ENCODE results near the gene CHN2. TPM values are rescaled to one million over a fixed set of nuclear protein-coding genes. Genes with fewer than 3 reads are reported as not detected.

The CHN2 gene
- total RNA-seq, 4 donors from 2014 or later, result 8.0 to 9.8 (median 8.9) TPM

GRCh38 chr7:29335188-29336083, 140.9 kb downstream of the CHN2 start:
- Histone ChIP-seq H3K4me1 (peaks cover 0 to 23% (median 13%) of the 10 kb centered on the region in 4 donors), H3K27me3 (no peaks in the 10 kb centered on the region), H3K4me3 (no peak overlapping the region), H3K27ac (replicated peaks in 1 of 4) (no peak overlapping the region), H3K9me3 (no peaks in the 10 kb centered on the region), H3K36me3 (no peaks in the 10 kb centered on the region)
- WGBS, result 82% methylated on average over 6 of the region's 6 CpGs
- TF ChIP-seq POLR2AphosphoS5 (IDR thresholded peaks at IDR 0.05) (no peak), EP300 (IDR thresholded peaks at IDR 0.05) (no peak), CTCF (IDR thresholded peaks at IDR 0.05) (no peak), POLR2A (IDR thresholded peaks at IDR 0.05; ENCODE audit: low read depth) (no peak)
- no peak for DNase-seq (ENCODE audit: extremely low spot score)
- intact Hi-C loops (cut with DNase I), result no loop called here

DNA sequence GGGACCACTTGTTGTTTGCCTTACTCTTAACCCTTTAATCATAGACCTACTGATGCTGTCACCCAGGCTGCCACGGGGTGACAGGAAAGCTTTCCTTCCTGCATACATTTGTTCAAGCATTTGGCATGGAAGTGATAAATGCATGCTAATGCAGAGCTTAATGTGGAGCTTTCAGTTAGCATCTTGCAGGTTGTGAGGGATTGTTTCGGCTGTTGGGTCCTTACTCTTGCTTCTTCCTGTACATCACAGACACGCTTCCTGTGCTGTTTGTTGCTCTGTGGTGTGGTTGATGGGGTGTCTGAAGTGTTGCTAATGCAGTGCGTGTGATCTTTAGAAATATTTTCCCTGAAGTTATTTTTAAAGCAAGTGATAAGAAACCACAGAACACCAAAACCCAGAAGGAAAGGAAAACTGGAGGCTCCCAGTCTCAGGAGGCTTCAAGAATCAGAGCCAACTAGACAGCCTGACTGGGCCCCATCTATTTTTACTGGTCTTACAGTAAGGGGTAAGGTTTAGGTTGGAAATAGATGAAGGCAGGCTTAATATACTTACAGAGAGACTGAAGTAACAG, 143.1 kb downstream of the CHN2 start:
- Histone ChIP-seq H3K27me3 (no peaks in the 10 kb centered on the region), H3K4me3 (no peak overlapping the region), H3K27ac (replicated peaks in 1 of 4) (no peak overlapping the region), H3K9me3 (no peaks in the 10 kb centered on the region), H3K36me3 (no peaks in the 10 kb centered on the region), H3K4me1 (peaks cover 0 to 12% (median 5%) of the 10 kb centered on the region in 4 donors)
- 63% methylated on average over 4 of the region's 4 CpGs for WGBS
- intact Hi-C loops (cut with DNase I), result no loop called here
- no peak for DNase-seq (ENCODE audit: extremely low spot score)
- TF ChIP-seq CTCF (IDR thresholded peaks at IDR 0.05) (no peak), EP300 (IDR thresholded peaks at IDR 0.05) (no peak), POLR2AphosphoS5 (IDR thresholded peaks at IDR 0.05) (no peak), POLR2A (IDR thresholded peaks at IDR 0.05; ENCODE audit: low read depth) (no peak)

- intact Hi-C loops (cut with DNase I), result no loop called here
- no peak overlapping the region for H3K4me3 ChIP-seq
- H3K36me3 ChIP-seq, result no peaks in the 10 kb centered on the region
- WGBS, result 83% methylated on average over 8 of the region's 8 CpGs
- TF ChIP-seq EP300 (IDR thresholded peaks at IDR 0.05), result no peak
- no peak for TF ChIP-seq POLR2AphosphoS5 (IDR thresholded peaks at IDR 0.05)
- no peak for TF ChIP-seq POLR2A (IDR thresholded peaks at IDR 0.05; ENCODE audit: low read depth)
- TF ChIP-seq CTCF (IDR thresholded peaks at IDR 0.05), result no peak
- no peaks in the 10 kb centered on the region for H3K27me3 ChIP-seq
- H3K9me3 ChIP-seq, result no peaks in the 10 kb centered on the region
- peaks cover 0 to 19% (median 6%) of the 10 kb centered on the region in 4 donors for H3K4me1 ChIP-seq
- H3K27ac ChIP-seq (replicated peaks in 1 of 4), result no peak overlapping the region
- DNase-seq (ENCODE audit: extremely low spot score), result no peak
Measured at GRCh38 chr7:29340696-29341095, 146.1 kb downstream of the CHN2 start.

DNA sequence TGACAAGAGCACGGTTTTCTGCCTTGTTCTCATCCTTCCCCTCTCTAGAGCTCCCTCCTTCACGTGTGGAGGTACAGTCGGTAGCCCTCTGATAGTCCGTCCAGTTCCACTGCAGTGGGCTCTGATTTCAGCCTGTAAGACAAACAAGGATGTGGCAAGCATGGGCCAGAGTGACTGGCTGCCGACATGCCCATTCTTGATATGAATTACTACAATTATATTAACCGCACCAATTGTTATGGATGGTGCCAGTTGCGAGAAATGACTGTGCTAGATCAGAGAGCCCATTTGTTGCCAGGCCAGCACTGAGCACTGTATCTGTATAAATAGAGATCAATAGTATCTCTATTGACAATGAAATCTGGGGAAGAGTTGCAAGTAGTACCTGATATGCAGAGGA, 146.6 kb downstream of the CHN2 start:
- TF ChIP-seq EP300 (IDR thresholded peaks at IDR 0.05) (no peak), CTCF (IDR thresholded peaks at IDR 0.05) (no peak), POLR2AphosphoS5 (IDR thresholded peaks at IDR 0.05) (no peak), POLR2A (IDR thresholded peaks at IDR 0.05; ENCODE audit: low read depth) (no peak)
- H3K4me3 ChIP-seq, result no peak overlapping the region
- 84% methylated on average over 7 of the region's 7 CpGs for WGBS
- intact Hi-C loops (cut with DNase I), result no loop called here
- no peak overlapping the region for H3K27ac ChIP-seq (replicated peaks in 1 of 4)
- H3K9me3 ChIP-seq, result no peaks in the 10 kb centered on the region
- H3K36me3 ChIP-seq, result no peaks in the 10 kb centered on the region
- no peaks in the 10 kb centered on the region for H3K27me3 ChIP-seq
- H3K4me1 ChIP-seq, result peaks cover 0 to 19% (median 6%) of the 10 kb centered on the region in 4 donors
- no peak for DNase-seq (ENCODE audit: extremely low spot score)
